ENCODE data around the gene SCN2B. TPM values are rescaled to one million over a fixed set of nuclear protein-coding genes. Genes with fewer than 3 reads are reported as not detected.

SCN2B gene
- total RNA-seq, 6 experiments from 2014 or later = not detected

DNA sequence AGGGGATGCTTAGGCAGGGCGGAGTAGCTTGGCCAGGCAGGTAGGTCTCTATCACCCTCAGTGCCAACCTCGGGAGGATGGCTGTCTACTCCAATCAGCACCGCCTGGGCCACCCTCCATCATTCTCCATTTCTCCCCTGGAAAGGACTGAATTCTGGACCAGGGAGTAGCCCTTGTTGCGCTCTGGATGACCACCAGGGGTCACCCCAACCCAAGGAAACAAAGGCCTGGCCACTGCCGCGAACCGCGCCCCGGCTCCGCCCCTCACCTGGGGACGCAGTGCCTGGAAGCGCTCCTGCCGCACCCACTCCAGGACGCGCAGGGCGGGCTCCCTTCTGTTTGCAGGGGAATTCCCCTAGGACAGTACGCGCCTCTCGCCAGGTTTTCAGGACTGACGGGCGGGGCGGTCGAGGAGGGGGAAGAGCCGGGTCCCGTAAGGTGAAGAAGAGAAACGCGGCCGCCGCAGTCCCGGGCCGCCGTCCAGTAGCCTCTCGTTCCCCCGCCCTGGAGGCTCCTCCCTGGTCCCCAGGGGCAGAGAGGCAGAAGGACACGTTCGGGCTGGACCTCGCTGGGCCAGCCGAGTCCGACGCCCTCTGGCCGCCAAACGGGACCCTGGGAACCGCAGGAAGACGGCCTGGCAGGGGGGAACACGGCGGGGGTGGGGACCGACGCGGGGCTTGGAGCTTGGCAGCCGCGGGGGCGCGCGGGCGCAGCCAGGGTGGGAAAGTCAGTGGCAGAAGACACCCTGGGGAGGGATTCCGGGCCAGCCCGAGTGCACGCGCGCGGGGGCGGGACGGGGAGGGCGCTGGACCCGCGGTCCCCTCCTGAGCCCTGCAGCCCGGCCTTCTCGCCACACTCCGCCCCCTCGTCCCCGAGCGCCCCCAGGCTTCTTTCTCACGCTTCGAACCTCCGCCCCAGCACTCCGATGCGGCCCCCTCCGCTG lies 30.9 kb downstream of the SCN2B start:
- Histone ChIP-seq H3K9me3 (no peaks in the 10 kb centered on the region), H3K27ac (no peak overlapping the region)
- intact Hi-C loops (cut with DNase I) = loop anchor here in 1 of 2 donors (10.0 kb wide), 1 partner anchor 149 kb away; no protein-coding TSS in a partner anchor

DNA sequence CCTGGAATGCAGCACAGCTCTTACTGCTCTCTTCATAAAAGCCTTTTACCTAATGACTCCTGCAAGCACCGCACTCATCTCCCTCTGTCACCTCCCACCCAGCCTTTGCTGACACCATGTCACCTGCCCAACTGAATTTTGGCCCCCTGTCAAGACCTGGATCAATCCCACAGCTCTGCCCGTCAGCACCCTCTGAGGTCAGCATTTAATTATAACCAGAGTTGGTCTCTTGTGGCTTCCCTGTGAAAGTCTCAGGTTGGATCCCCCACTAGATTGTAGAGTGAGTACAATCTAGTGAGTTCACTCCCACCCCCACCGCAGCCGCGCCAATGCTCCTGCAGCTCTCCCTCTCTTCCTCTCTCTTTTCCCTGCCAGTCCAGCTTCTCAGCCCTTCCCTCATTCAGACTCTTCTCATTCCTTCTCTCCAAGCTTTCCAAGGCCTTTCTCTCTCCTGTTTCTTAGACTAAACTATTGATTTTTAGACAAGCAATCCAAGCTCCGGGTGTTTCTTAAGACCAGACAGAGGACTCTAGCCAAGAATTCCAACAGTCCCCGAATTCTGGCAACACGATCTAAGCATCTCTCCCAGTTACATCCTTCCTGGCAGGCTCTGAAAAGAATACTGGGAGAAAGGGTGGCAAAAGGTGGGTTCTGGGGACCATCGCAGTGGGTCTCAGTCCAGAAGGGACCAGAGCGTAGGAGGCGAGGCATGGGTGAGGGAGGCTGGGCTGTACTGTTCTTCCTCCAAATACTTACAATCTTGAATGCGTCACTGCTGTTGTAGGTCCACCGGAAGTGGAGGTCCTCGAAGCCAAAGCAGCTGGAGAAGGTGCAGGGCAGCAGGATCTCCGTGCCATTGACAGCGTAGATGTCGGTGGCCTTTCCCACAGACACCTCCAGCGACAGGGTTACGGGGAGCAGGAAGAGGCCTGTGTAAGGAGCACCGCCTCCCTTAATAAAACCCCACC lies 31.9 kb downstream of the SCN2B start:
- peaks cover 0 to 7% (median 0%) of the 10 kb centered on the region in 4 donors for H3K4me1 ChIP-seq
- DNase-seq = no peak

More for the DNA sequence above, 30.9 kb downstream of the SCN2B start:
- 5% methylated on average over 27 of the region's 78 CpGs for WGBS (ENCODE audit: insufficient coverage, low coverage, low lambda C conversion rate, missing lambda C conversion rate)
- DNase-seq (peak; percentile 92 to 93 (median 93)), ATAC-seq (peak; percentile 98 to 99 (median 98))
- Histone ChIP-seq H3K4me1 (peaks cover 0 to 7% (median 0%) of the 10 kb centered on the region in 4 donors), H3K36me3 (no peaks in the 10 kb centered on the region), H3K27me3 (peaks cover 0 to 7% of the 10 kb centered on the region in 2 donors), H3K4me3 (peak overlapping the region; percentile 53 to 57 (median 55))
- TF ChIP-seq, protein P1, sequence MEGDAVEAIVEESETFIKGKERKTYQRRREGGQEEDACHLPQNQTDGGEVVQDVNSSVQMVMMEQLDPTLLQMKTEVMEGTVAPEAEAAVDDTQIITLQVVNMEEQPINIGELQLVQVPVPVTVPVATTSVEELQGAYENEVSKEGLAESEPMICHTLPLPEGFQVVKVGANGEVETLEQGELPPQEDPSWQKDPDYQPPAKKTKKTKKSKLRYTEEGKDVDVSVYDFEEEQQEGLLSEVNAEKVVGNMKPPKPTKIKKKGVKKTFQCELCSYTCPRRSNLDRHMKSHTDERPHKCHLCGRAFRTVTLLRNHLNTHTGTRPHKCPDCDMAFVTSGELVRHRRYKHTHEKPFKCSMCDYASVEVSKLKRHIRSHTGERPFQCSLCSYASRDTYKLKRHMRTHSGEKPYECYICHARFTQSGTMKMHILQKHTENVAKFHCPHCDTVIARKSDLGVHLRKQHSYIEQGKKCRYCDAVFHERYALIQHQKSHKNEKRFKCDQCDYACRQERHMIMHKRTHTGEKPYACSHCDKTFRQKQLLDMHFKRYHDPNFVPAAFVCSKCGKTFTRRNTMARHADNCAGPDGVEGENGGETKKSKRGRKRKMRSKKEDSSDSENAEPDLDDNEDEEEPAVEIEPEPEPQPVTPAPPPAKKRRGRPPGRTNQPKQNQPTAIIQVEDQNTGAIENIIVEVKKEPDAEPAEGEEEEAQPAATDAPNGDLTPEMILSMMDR (IDR thresholded peaks at IDR 0.05) = peak in 3 of 4 donors; percentile 93 to 99 (median 95)
- TF ChIP-seq POLR2A (IDR thresholded peaks at IDR 0.05) = no peak

DNA sequence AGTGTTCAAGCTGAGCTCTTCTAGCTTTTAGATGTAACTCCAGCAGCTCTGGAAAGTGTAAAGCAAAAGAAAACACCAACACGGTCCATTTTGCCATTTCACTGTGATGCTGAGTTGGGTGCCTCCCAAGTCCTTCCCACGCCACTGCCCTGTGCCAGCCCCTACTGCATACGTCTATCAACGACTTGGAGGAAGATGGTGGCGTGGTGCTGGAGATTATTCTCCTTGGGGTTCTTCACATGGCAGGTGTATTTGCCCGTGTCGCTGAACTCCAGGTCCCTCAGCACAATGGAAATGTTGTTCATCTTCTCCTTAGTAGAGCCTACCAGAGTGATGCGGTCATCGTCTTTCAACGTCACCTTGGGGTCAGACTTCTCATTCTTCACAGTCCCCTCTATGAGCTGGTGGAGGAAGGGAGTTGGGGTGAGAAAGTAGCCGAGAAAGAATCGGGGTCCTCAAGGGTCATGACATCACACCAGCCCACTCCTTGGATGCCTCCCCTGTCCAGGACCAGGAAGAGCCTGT lies 32.7 kb downstream of the SCN2B start:
- ATAC-seq (no peak), DNase-seq (no peak)
- H3K27me3 ChIP-seq = peaks cover 0 to 7% of the 10 kb centered on the region in 2 donors
- no peak overlapping the region for H3K4me3 ChIP-seq
- intact Hi-C loops (cut with DNase I) = loop anchor here in 1 of 2 donors (10.0 kb wide), 1 partner anchor 151 kb away; no protein-coding TSS in a partner anchor
- peaks cover 0 to 7% (median 0%) of the 10 kb centered on the region in 4 donors for H3K4me1 ChIP-seq
- no peaks in the 10 kb centered on the region for H3K36me3 ChIP-seq
- TF ChIP-seq POLR2A (IDR thresholded peaks at IDR 0.05) = no peak
- TF ChIP-seq, protein P1 (IDR thresholded peaks at IDR 0.05) = no peak
- no peaks in the 10 kb centered on the region for H3K9me3 ChIP-seq
- H3K27ac ChIP-seq = no peak overlapping the region
- 43% methylated on average over 6 of the region's 12 CpGs for WGBS (ENCODE audit: insufficient coverage, low coverage, low lambda C conversion rate, missing lambda C conversion rate)

More for the DNA sequence above, 31.9 kb downstream of the SCN2B start:
- Histone ChIP-seq H3K27ac (no peak overlapping the region), H3K9me3 (no peaks in the 10 kb centered on the region), H3K4me3 (peak overlapping the region in 1 of 3 donors; percentile 57), H3K27me3 (peaks cover 0 to 7% of the 10 kb centered on the region in 2 donors), H3K36me3 (no peaks in the 10 kb centered on the region)
- 32% methylated on average over 14 of the region's 20 CpGs for WGBS (ENCODE audit: insufficient coverage, low coverage, low lambda C conversion rate, missing lambda C conversion rate)
- no peak for ATAC-seq
- intact Hi-C loops (cut with DNase I) = loop anchor here in 1 of 2 donors (10.0 kb wide), 1 partner anchor 150 kb away; no protein-coding TSS in a partner anchor
- TF ChIP-seq POLR2A (IDR thresholded peaks at IDR 0.05) = no peak
- TF ChIP-seq, protein P1 (IDR thresholded peaks at IDR 0.05) = no peak

DNA sequence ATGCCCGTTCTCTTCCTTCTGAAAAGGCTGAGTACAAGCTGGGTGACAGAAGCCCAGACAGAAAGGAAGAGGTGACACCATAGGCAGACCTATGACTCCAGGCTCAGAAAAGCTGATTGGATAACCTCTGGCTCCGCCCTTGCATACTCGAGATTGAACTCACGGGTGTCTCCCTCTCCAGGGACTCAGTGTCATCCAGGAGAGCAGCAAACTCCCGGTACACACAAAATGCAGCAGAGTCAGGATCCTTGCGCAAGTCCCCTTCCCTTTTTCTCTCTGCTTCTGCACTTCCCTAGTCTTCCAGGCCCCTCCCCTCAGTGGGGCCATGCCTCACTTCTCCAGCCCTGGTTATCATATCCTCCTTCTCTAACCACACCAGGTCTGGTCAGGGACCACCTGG lies 33.6 kb downstream of the SCN2B start:
- Histone ChIP-seq H3K4me1 (peaks cover 0 to 7% (median 0%) of the 10 kb centered on the region in 4 donors), H3K9me3 (no peaks in the 10 kb centered on the region), H3K27ac (no peak overlapping the region), H3K4me3 (no peak overlapping the region), H3K36me3 (no peaks in the 10 kb centered on the region), H3K27me3 (peaks cover 0 to 7% of the 10 kb centered on the region in 2 donors)
- 14% methylated on average over 6 of the region's 6 CpGs for WGBS (ENCODE audit: insufficient coverage, low coverage, low lambda C conversion rate, missing lambda C conversion rate)
- intact Hi-C loops (cut with DNase I) = loop anchor here in 1 of 2 donors (10.0 kb wide), 1 partner anchor 152 kb away; no protein-coding TSS in a partner anchor
- DNase-seq (peak in 1 of 3 donors; percentile 36), ATAC-seq (peak in 3 of 4 donors; percentile 5 to 30 (median 14))
- TF ChIP-seq, protein P1 (IDR thresholded peaks at IDR 0.05) = no peak
- no peak for TF ChIP-seq POLR2A (IDR thresholded peaks at IDR 0.05)
